Measurements from ENCODE around the gene ZCWPW1.
"Not testable (repeated sequence)": the region's sequence is repeated elsewhere in the genome, so short reads cannot be mapped to it uniquely, and the experiment has no call there.

- TF ChIP-seq CTCF, POLR2AphosphoS5 (IDR thresholded peaks at IDR 0.05): not testable (repeated sequence)
These were observed 54.5 kb downstream of the ZCWPW1 start for GRCh38 chr7:100373870-100374598.
